GM19035 (cell line): ENCODE results near the gene DLX4.

Experiments
- ATAC-seq: cut with Tn5 transposase; IDR thresholded peaks from one replicate; pipeline ENCODE4 v1.9.1; 2021; ENCODE audit not compliant: unreplicated experiment

DLX4 gene

GRCh38 chr17:50003911-50004310, 34.9 kb downstream of the DLX4 start:
- no peak for ATAC-seq

- no peak for ATAC-seq
These were observed 40.3 kb downstream of the DLX4 start for GRCh38 chr17:50009282-50009681.

GRCh38 chr17:50013079-50013478, 44.1 kb downstream of the DLX4 start:
- ATAC-seq: no peak

GRCh38 chr17:50014471-50015088, 45.6 kb downstream of the DLX4 start:
- no peak for ATAC-seq

- ATAC-seq: no peak
These were observed 46.2 kb downstream of the DLX4 start for GRCh38 chr17:50015146-50015545.

- ATAC-seq: no peak
These were observed 49.9 kb downstream of the DLX4 start for GRCh38 chr17:50018909-50019308.

- no peak for ATAC-seq
These were observed 52.0 kb downstream of the DLX4 start for GRCh38 chr17:50020841-50021599.

- ATAC-seq: no peak
These were observed 52.8 kb downstream of the DLX4 start for GRCh38 chr17:50021681-50022370.

GRCh38 chr17:50022463-50023130, 53.6 kb downstream of the DLX4 start:
- no peak for ATAC-seq

- no peak for ATAC-seq
These were observed 54.5 kb downstream of the DLX4 start for GRCh38 chr17:50023520-50023919.
